ENCODE results near the gene SIPA1L3.
A peak's percentile ranks its signal among the peaks of the same experiment; 100 is the strongest.
"Not testable (repeated sequence)": the region's sequence is repeated elsewhere in the genome, so short reads cannot be mapped to it uniquely, and the experiment has no call there.

The SIPA1L3 gene, protein sequence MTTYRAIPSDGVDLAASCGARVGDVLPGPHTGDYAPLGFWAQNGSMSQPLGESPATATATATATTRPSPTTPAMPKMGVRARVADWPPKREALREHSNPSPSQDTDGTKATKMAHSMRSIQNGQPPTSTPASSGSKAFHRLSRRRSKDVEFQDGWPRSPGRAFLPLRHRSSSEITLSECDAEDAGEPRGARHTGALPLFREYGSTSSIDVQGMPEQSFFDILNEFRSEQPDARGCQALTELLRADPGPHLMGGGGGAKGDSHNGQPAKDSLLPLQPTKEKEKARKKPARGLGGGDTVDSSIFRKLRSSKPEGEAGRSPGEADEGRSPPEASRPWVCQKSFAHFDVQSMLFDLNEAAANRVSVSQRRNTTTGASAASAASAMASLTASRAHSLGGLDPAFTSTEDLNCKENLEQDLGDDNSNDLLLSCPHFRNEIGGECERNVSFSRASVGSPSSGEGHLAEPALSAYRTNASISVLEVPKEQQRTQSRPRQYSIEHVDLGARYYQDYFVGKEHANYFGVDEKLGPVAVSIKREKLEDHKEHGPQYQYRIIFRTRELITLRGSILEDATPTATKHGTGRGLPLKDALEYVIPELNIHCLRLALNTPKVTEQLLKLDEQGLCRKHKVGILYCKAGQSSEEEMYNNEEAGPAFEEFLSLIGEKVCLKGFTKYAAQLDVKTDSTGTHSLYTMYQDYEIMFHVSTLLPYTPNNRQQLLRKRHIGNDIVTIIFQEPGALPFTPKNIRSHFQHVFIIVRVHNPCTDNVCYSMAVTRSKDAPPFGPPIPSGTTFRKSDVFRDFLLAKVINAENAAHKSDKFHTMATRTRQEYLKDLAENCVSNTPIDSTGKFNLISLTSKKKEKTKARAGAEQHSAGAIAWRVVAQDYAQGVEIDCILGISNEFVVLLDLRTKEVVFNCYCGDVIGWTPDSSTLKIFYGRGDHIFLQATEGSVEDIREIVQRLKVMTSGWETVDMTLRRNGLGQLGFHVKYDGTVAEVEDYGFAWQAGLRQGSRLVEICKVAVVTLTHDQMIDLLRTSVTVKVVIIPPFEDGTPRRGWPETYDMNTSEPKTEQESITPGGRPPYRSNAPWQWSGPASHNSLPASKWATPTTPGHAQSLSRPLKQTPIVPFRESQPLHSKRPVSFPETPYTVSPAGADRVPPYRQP (N-terminal part only)

GRCh38 chr19:37906869-37907734 is at the start of gene SIPA1L3:
SIPA1L3 (plus strand) TSS chr19:37907208; CDS start chr19:38081566, 174,358 bp downstream.
- H3K4me3 ChIP-seq (ENCODE audit: low read depth, low read length): peak within 1 kb of the TSS; percentile 90
- TF ChIP-seq, protein P1, sequence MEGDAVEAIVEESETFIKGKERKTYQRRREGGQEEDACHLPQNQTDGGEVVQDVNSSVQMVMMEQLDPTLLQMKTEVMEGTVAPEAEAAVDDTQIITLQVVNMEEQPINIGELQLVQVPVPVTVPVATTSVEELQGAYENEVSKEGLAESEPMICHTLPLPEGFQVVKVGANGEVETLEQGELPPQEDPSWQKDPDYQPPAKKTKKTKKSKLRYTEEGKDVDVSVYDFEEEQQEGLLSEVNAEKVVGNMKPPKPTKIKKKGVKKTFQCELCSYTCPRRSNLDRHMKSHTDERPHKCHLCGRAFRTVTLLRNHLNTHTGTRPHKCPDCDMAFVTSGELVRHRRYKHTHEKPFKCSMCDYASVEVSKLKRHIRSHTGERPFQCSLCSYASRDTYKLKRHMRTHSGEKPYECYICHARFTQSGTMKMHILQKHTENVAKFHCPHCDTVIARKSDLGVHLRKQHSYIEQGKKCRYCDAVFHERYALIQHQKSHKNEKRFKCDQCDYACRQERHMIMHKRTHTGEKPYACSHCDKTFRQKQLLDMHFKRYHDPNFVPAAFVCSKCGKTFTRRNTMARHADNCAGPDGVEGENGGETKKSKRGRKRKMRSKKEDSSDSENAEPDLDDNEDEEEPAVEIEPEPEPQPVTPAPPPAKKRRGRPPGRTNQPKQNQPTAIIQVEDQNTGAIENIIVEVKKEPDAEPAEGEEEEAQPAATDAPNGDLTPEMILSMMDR (IDR thresholded peaks at IDR 0.05; ENCODE audit: insufficient read depth, low read depth, low read length, missing control alignments): no peak
- peak; percentile 98 for DNase-seq (ENCODE audit: low read depth)

GRCh38 chr19:37864501-37864900 is 42.5 kb upstream of the SIPA1L3 start:
- DNase-seq (ENCODE audit: low read depth): no peak
- H3K4me3 ChIP-seq (ENCODE audit: low read depth, low read length): no peak overlapping the region
- TF ChIP-seq, protein P1 (IDR thresholded peaks at IDR 0.05; ENCODE audit: insufficient read depth, low read depth, low read length, missing control alignments): no peak

DNA sequence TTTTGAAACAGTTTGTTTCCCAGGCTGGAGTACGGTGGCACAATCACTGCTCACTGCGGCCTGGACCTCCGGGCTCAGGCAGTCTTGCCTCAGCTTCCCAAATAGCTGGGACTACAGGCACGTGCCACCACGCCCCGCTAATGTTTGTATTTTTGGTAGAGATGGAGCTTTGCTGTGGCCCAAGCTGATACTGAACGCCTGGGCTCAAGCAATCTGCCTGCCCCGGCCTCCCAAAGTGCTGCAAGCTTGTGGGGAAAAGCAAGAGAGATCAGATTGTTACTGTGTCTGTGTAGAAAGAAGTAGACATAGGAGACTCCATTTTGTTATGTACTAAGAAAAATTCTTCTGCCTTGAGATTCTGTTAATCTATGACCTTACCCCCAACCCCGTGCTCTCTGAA is 41.1 kb upstream of the SIPA1L3 start:
- DNase-seq (ENCODE audit: low read depth); H3K4me3 ChIP-seq (ENCODE audit: low read depth, low read length): not testable (repeated sequence)

DNA sequence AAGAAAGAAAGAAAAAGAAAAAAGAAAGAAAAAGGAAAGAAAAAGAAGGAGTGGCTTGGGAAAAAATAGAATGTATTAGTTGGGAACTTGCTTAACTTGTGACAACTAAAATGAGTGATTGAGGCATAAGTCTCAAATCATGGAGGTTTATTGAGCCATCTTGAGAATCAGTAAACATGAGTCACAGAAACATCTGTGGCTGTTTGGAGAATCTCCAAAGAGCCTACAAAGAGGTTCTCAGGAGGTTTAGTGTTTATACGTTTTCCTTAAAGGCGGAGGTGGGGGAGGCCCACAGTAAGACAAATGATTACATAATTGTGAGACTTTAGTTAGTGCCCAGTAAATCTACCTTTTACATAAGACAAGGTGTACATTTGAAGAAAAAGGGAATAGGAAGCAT is 39.2 kb upstream of the SIPA1L3 start:
- no peak overlapping the region for H3K4me3 ChIP-seq (ENCODE audit: low read depth, low read length)
- TF ChIP-seq, protein P1 (IDR thresholded peaks at IDR 0.05; ENCODE audit: insufficient read depth, low read depth, low read length, missing control alignments): no peak
- DNase-seq (ENCODE audit: low read depth): no peak

GRCh38 chr19:37869766-37870340 is 37.2 kb upstream of the SIPA1L3 start:
- no peak for DNase-seq (ENCODE audit: low read depth)
- TF ChIP-seq, protein P1 (IDR thresholded peaks at IDR 0.05; ENCODE audit: insufficient read depth, low read depth, low read length, missing control alignments): no peak
- H3K4me3 ChIP-seq (ENCODE audit: low read depth, low read length): no peak overlapping the region

GRCh38 chr19:37872383-37872782 is 34.6 kb upstream of the SIPA1L3 start:
- TF ChIP-seq, protein P1 (IDR thresholded peaks at IDR 0.05; ENCODE audit: insufficient read depth, low read depth, low read length, missing control alignments): no peak

More at GRCh38 chr19:37872383-37872782, 34.6 kb upstream of the SIPA1L3 start:
- no peak overlapping the region for H3K4me3 ChIP-seq (ENCODE audit: low read depth, low read length)
- no peak for DNase-seq (ENCODE audit: low read depth)

All from GM12865 (cell line).